ENCODE measurements around the gene HOXA2. TPM values are rescaled to one million over a fixed set of nuclear protein-coding genes. Genes with fewer than 3 reads are reported as not detected.

HOXA2 gene
- total and polyA plus RNA-seq, 4 donors = 0.05 to 0.13 (median 0.08) TPM

- Histone ChIP-seq H3K9ac (ENCODE audit: low read depth in 1 of 2, low read length in 2 of 2) (no peak overlapping the region), H3K9me3 (ENCODE audit: control insufficient read depth in 4 of 4, low read length in 3 of 4) (peaks cover 0 to 4% (median 0%) of the 10 kb centered on the region in 4 donors), H3K36me3 (ENCODE audit: control insufficient read depth in 4 of 4, insufficient read depth in 3 of 4, low read depth in 1 of 4, low read length in 3 of 4) (no peaks in the 10 kb centered on the region), H3K4me1 (ENCODE audit: control insufficient read depth in 4 of 4, insufficient read depth in 4 of 4, low read length in 3 of 4) (peaks cover 4 to 17% (median 9%) of the 10 kb centered on the region in 4 donors), H3K27ac (ENCODE audit: low read depth in 1 of 2, low read length in 2 of 2) (no peak overlapping the region), H3K27me3 (ENCODE audit: control insufficient read depth in 4 of 4, insufficient read depth in 4 of 4, low read length in 3 of 4) (peaks cover 4 to 13% (median 7%) of the 10 kb centered on the region in 4 donors), H3K4me3 (ENCODE audit: low read depth in 1 of 3, low read length in 3 of 3) (no peak overlapping the region)
- TF ChIP-seq REST (IDR thresholded peaks at IDR 0.05) (no peak), HNF4A (conservative IDR thresholded peaks at IDR 0.05) (no peak), HNF4G (IDR thresholded peaks at IDR 0.05) (no peak), FOXA1 (IDR thresholded peaks at IDR 0.05) (no peak), RAD21 (IDR thresholded peaks at IDR 0.05) (no peak), GABPA (IDR thresholded peaks at IDR 0.05 in 1 of 2, conservative IDR thresholded peaks at IDR 0.05 in 1 of 2) (no peak), NR2F2 (IDR thresholded peaks at IDR 0.05) (no peak), YY1 (IDR thresholded peaks at IDR 0.05) (no peak), SP1 (IDR thresholded peaks at IDR 0.05) (no peak), JUND (IDR thresholded peaks at IDR 0.05) (no peak), EGR1 (IDR thresholded peaks at IDR 0.05; ENCODE audit: low read depth in 2 of 2) (no peak), ATF3 (IDR thresholded peaks at IDR 0.05) (no peak)
- TF ChIP-seq, protein P1, sequence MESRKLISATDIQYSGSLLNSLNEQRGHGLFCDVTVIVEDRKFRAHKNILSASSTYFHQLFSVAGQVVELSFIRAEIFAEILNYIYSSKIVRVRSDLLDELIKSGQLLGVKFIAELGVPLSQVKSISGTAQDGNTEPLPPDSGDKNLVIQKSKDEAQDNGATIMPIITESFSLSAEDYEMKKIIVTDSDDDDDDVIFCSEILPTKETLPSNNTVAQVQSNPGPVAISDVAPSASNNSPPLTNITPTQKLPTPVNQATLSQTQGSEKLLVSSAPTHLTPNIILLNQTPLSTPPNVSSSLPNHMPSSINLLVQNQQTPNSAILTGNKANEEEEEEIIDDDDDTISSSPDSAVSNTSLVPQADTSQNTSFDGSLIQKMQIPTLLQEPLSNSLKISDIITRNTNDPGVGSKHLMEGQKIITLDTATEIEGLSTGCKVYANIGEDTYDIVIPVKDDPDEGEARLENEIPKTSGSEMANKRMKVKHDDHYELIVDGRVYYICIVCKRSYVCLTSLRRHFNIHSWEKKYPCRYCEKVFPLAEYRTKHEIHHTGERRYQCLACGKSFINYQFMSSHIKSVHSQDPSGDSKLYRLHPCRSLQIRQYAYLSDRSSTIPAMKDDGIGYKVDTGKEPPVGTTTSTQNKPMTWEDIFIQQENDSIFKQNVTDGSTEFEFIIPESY (IDR thresholded peaks at IDR 0.05) = no peak
- no peak for DNase-seq (ENCODE audit: low spot score)
- 42% methylated on average over 1 of the region's 1 CpG for whole genome bisulfite sequencing
Observed at GRCh38 chr7:27119412-27119911, 17.0 kb upstream of the HOXA2 start.

GRCh38 chr7:27118580-27118979 is 16.1 kb upstream of the HOXA2 start:
- Histone ChIP-seq H3K9me3 (ENCODE audit: control insufficient read depth in 4 of 4, low read length in 3 of 4) (no peaks in the 10 kb centered on the region), H3K27ac (ENCODE audit: low read depth in 1 of 2, low read length in 2 of 2) (no peak overlapping the region), H3K27me3 (ENCODE audit: control insufficient read depth in 4 of 4, insufficient read depth in 4 of 4, low read length in 3 of 4) (peaks cover 0 to 17% (median 6%) of the 10 kb centered on the region in 4 donors), H3K4me3 (ENCODE audit: low read depth in 1 of 3, low read length in 3 of 3) (no peak overlapping the region), H3K9ac (ENCODE audit: low read depth in 1 of 2, low read length in 2 of 2) (no peak overlapping the region), H3K4me1 (ENCODE audit: control insufficient read depth in 4 of 4, insufficient read depth in 4 of 4, low read length in 3 of 4) (peaks cover 4 to 17% (median 9%) of the 10 kb centered on the region in 4 donors), H3K36me3 (ENCODE audit: control insufficient read depth in 4 of 4, insufficient read depth in 3 of 4, low read depth in 1 of 4, low read length in 3 of 4) (no peaks in the 10 kb centered on the region)
- no peak for DNase-seq (ENCODE audit: low spot score)
- WGBS = 33% methylated on average over 3 of the region's 3 CpGs
- TF ChIP-seq RXRA (IDR thresholded peaks at IDR 0.05) (no peak), SP1 (IDR thresholded peaks at IDR 0.05) (no peak), TAF1 (conservative IDR thresholded peaks at IDR 0.05) (no peak), RAD21 (IDR thresholded peaks at IDR 0.05) (no peak), FOXA1 (IDR thresholded peaks at IDR 0.05) (no peak), HNF4G (IDR thresholded peaks at IDR 0.05) (no peak), REST (IDR thresholded peaks at IDR 0.05) (no peak), CTCF (IDR thresholded peaks at IDR 0.05; ENCODE audit: low read depth, low read length, missing input control) (no peak), EGR1 (IDR thresholded peaks at IDR 0.05; ENCODE audit: low read depth in 2 of 2) (no peak), YY1 (IDR thresholded peaks at IDR 0.05) (no peak), HNF4A (conservative IDR thresholded peaks at IDR 0.05) (no peak), FOXA2 (IDR thresholded peaks at IDR 0.05) (no peak)
- TF ChIP-seq, protein P1 (IDR thresholded peaks at IDR 0.05) = no peak
- TF ChIP-seq, protein P2, sequence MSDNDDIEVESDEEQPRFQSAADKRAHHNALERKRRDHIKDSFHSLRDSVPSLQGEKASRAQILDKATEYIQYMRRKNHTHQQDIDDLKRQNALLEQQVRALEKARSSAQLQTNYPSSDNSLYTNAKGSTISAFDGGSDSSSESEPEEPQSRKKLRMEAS (IDR thresholded peaks at IDR 0.05) = no peak
